Mammary epithelial cell (primary cell): ENCODE results near the gene HSPBP1.

Experiments
- EZH2 ChIP-seq: IDR thresholded peaks from 2 replicates; pipeline ENCODE4 v1.6.1; 2012; ENCODE audit warnings: low read length, inconsistent platforms, borderline replicate concordance
- TF ChIP-seq, protein P1 (sequence below), 2 donors: IDR thresholded peaks in 1 of 2; conservative IDR thresholded peaks in 1 of 2; 2 replicates each; pipeline ENCODE4 v1.5.1; 2011 to 2012; ENCODE audit warnings: inconsistent platforms in 2 of 2, low read length in 2 of 2, mild to moderate bottlenecking in 2 of 2, control low read depth in 1 of 2, low read depth in 1 of 2; ENCODE audit not compliant: insufficient read depth in 1 of 2; ENCODE audit errors: extremely low read depth in 1 of 2

DNA sequence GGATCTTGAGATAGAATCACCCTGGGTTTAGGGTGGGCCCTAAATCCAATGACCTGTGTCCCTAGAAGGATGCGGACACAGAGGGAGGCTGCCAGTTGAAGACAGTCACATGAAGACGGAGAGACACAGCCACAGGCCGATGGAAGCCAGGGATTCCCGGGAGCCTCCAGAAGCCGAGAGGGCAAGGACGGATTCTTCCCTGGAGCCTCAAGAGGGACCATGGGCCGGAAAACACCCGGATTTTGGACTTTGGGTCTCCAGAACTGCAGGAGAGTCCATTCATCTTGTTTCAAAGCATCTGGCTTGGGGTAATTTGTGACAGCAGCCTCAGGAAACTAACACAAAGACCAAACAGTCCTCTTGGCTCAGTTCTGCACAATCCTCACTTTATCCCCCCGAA, 53.6 kb downstream of the HSPBP1 start:
- TF ChIP-seq, protein P1, sequence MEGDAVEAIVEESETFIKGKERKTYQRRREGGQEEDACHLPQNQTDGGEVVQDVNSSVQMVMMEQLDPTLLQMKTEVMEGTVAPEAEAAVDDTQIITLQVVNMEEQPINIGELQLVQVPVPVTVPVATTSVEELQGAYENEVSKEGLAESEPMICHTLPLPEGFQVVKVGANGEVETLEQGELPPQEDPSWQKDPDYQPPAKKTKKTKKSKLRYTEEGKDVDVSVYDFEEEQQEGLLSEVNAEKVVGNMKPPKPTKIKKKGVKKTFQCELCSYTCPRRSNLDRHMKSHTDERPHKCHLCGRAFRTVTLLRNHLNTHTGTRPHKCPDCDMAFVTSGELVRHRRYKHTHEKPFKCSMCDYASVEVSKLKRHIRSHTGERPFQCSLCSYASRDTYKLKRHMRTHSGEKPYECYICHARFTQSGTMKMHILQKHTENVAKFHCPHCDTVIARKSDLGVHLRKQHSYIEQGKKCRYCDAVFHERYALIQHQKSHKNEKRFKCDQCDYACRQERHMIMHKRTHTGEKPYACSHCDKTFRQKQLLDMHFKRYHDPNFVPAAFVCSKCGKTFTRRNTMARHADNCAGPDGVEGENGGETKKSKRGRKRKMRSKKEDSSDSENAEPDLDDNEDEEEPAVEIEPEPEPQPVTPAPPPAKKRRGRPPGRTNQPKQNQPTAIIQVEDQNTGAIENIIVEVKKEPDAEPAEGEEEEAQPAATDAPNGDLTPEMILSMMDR (conservative IDR thresholded peaks at IDR 0.05 in 1 of 2, IDR thresholded peaks at IDR 0.05 in 1 of 2; ENCODE audit: extremely low read depth in 1 of 2, insufficient read depth in 1 of 2, low read depth in 1 of 2, low read length in 2 of 2): no peak
- no peak for TF ChIP-seq EZH2
